Activated CD8-positive, alpha-beta T cell treated with anti-CD3 and anti-CD28 coated beads, Interleukin-2, amount 10 ng/mL, durations not matched to agents 7 days and 5 days (primary cell): Measurements from ENCODE around the gene SLCO3A1. TPM values are rescaled to one million over a fixed set of nuclear protein-coding genes. Genes with fewer than 3 reads are reported as not detected.

ENCODE experiments used
- ATAC-seq: fragments of 150-1000 bp; cut with Tn5 transposase; one replicate; pipeline ENCODE4 v1.10.0; 2021; ENCODE audit warnings: moderate library complexity
- CTCF ChIA-PET: fragments of 350-600 bp; sonication (Branson Sonifier 250); formaldehyde crosslinking; loops from one replicate; lab custom pipeline; 2021; ENCODE audit warnings: antibody characterized with exemption; lab: Charles Lee
- POLR2A ChIA-PET: fragments of 350-600 bp; sonication (Branson Sonifier 250); formaldehyde crosslinking; loops from one replicate; lab custom pipeline; 2021; ENCODE audit warnings: antibody characterized with exemption; lab: Charles Lee
- DNase-seq: peaks from one replicate; pipeline ENCODE4 v3.0.0-alpha.2; 2020
- H3K27ac Mint-ChIP-seq: one replicate; pipeline ENCODE4 v1.8.0; 2021; ENCODE audit warnings: mild to moderate bottlenecking, mixed read lengths
- H3K27me3 Mint-ChIP-seq: one replicate; pipeline ENCODE4 v1.8.0; 2021; ENCODE audit warnings: low read depth, mixed read lengths
- H3K36me3 Mint-ChIP-seq: one replicate; pipeline ENCODE4 v1.8.0; 2021; ENCODE audit warnings: low read depth, mixed read lengths
- H3K4me1 Mint-ChIP-seq: one replicate; pipeline ENCODE4 v1.8.0; 2021; ENCODE audit warnings: low read depth, mixed read lengths
- H3K4me3 Mint-ChIP-seq: one replicate; pipeline ENCODE4 v1.8.0; 2021; ENCODE audit warnings: mild to moderate bottlenecking, mixed read lengths
- H3K9me3 Mint-ChIP-seq: one replicate; pipeline ENCODE4 v1.8.0; 2022; ENCODE audit warnings: mixed read lengths; ENCODE audit not compliant: insufficient read depth
- total RNA-seq, 2 experiments: library from RNA; stranded (reverse); gene quantifications; one replicate each; pipeline ENCODE4 v1.2.3, GENCODE V29; 2021

The SLCO3A1 gene
- total RNA-seq, 2 experiments from 2014 or later = 29.3 to 32.7 TPM

DNA sequence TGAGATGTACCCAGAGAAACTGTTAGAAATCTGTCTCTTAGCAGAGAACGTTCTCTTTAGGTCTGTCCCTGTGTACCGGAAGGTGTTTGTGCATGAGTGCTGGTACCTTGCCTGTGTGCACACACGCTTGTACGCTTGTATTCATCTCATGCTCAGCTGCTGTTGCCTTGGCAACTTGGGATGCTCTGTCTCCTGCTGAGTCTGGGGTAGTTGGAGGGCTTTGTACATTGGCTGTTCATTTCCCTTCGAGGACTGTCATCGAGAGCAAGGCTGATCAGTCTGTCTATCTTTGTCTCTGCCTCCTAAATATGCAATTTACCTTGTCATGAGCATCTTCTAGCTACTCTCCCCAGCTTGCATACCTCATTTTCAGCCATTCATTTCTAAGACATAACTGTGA lies 147.2 kb downstream of the SLCO3A1 start:
- Mint-ChIP-seq H3K27me3 (no peaks in the 10 kb centered on the region), H3K27ac (no peak overlapping the region), H3K36me3 (no peaks in the 10 kb centered on the region), H3K4me3 (no peak overlapping the region), H3K4me1 (no peaks in the 10 kb centered on the region), H3K9me3 (no peaks in the 10 kb centered on the region)
- CTCF ChIA-PET = no interaction called here
- ATAC-seq (no peak), DNase-seq (no peak)
- POLR2A ChIA-PET = no interaction called here

DNA sequence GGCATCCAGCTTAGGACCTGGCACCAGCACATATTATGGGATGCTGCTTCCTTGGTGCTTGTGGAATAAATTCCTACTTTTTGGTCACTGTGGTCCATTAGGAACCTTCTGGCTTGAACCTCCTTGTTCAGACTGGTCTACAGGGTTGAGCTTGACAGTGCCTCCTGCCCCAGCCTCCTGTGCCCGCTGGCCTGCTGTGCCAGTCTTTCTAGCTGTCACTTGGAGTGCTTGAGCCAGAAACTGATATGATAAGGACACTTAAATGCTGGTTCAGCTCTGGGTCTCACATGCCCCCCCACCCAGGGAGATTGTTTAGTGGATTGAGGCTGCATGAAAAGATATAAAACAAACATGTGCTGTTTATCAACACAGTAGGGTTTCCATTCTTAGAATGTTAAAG lies 147.8 kb downstream of the SLCO3A1 start:
- DNase-seq = no peak
- Mint-ChIP-seq H3K36me3 (no peaks in the 10 kb centered on the region), H3K9me3 (no peaks in the 10 kb centered on the region), H3K4me3 (no peak overlapping the region), H3K27me3 (no peaks in the 10 kb centered on the region), H3K4me1 (no peaks in the 10 kb centered on the region), H3K27ac (no peak overlapping the region)
- ChIA-PET POLR2A (no interaction called here), CTCF (no interaction called here)
- no peak for ATAC-seq

- Mint-ChIP-seq H3K27ac (no peak overlapping the region), H3K4me3 (no peak overlapping the region), H3K27me3 (no peaks in the 10 kb centered on the region), H3K4me1 (no peaks in the 10 kb centered on the region), H3K36me3 (no peaks in the 10 kb centered on the region), H3K9me3 (no peaks in the 10 kb centered on the region)
- DNase-seq (no peak), ATAC-seq (no peak)
- ChIA-PET CTCF (no interaction called here), POLR2A (no interaction called here)
Observed at GRCh38 chr15:92002666-92003065, 149.2 kb downstream of the SLCO3A1 start.

DNA sequence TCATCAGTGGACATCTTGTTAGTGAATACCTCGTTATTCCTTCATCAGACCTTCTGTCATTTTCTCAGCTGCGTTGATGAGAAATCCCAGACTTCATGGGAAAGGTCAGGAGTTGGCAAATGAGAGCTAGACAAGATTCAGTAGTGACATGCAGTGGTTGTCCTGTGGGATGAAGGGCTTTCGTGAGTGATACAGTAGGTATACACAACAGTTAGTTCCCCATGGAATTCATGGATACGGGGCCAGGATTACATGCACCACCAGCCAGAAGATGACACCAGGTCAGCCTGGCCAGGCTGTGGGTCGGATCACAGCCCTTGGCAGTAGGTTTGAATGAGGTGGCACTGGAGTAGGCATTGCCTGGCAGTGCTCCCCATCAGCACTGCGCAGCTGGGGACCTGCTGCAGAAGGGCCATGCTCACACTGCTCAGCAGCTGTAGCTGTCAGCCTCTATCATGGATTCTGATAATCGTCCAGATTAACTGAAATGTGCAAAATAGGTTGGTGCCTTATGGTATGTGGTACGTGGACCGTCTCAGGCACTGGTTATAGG lies 150.1 kb downstream of the SLCO3A1 start:
- Mint-ChIP-seq H3K4me3 (no peak overlapping the region), H3K27me3 (no peaks in the 10 kb centered on the region), H3K27ac (no peak overlapping the region), H3K36me3 (no peaks in the 10 kb centered on the region), H3K4me1 (peaks cover 5% of the 10 kb centered on the region), H3K9me3 (no peaks in the 10 kb centered on the region)
- DNase-seq (no peak), ATAC-seq (no peak)
- ChIA-PET POLR2A (no interaction called here), CTCF (no interaction called here)

GRCh38 chr15:92005154-92005553 lies 151.6 kb downstream of the SLCO3A1 start:
- H3K9me3 Mint-ChIP-seq = no peaks in the 10 kb centered on the region
- peaks cover 18% of the 10 kb centered on the region for H3K4me1 Mint-ChIP-seq

GRCh38 chr15:92006186-92007028 lies 152.9 kb downstream of the SLCO3A1 start:
- no peak overlapping the region for H3K4me3 Mint-ChIP-seq
- no peaks in the 10 kb centered on the region for H3K9me3 Mint-ChIP-seq
- no peaks in the 10 kb centered on the region for H3K36me3 Mint-ChIP-seq
- no peak overlapping the region for H3K27ac Mint-ChIP-seq
- ATAC-seq (no peak), DNase-seq (no peak)
- peaks cover 19% of the 10 kb centered on the region for H3K4me1 Mint-ChIP-seq
- CTCF ChIA-PET = interaction anchor here (1.0 kb wide), 1 partner anchor 17 kb away, joined by 3 read pairs; no protein-coding TSS in a partner anchor
- POLR2A ChIA-PET = no interaction called here
- no peaks in the 10 kb centered on the region for H3K27me3 Mint-ChIP-seq

More at GRCh38 chr15:92005154-92005553, 151.6 kb downstream of the SLCO3A1 start:
- DNase-seq (no peak), ATAC-seq (no peak)
- Mint-ChIP-seq H3K27ac (no peak overlapping the region), H3K27me3 (no peaks in the 10 kb centered on the region), H3K36me3 (no peaks in the 10 kb centered on the region), H3K4me3 (no peak overlapping the region)
- POLR2A ChIA-PET = no interaction called here
- CTCF ChIA-PET = no interaction called here

GRCh38 chr15:92009162-92009561 lies 155.7 kb downstream of the SLCO3A1 start:
- no peak overlapping the region for H3K27ac Mint-ChIP-seq
- H3K9me3 Mint-ChIP-seq = no peaks in the 10 kb centered on the region
- no peaks in the 10 kb centered on the region for H3K27me3 Mint-ChIP-seq
- H3K4me3 Mint-ChIP-seq = no peak overlapping the region
- H3K36me3 Mint-ChIP-seq = no peaks in the 10 kb centered on the region
- no peak for DNase-seq
- no peak for ATAC-seq
- ChIA-PET POLR2A (no interaction called here), CTCF (interaction anchor here (1.5 kb wide), 1 partner anchor 70 kb away, joined by 4 read pairs; no protein-coding TSS in a partner anchor)
- peaks cover 29% of the 10 kb centered on the region for H3K4me1 Mint-ChIP-seq

DNA sequence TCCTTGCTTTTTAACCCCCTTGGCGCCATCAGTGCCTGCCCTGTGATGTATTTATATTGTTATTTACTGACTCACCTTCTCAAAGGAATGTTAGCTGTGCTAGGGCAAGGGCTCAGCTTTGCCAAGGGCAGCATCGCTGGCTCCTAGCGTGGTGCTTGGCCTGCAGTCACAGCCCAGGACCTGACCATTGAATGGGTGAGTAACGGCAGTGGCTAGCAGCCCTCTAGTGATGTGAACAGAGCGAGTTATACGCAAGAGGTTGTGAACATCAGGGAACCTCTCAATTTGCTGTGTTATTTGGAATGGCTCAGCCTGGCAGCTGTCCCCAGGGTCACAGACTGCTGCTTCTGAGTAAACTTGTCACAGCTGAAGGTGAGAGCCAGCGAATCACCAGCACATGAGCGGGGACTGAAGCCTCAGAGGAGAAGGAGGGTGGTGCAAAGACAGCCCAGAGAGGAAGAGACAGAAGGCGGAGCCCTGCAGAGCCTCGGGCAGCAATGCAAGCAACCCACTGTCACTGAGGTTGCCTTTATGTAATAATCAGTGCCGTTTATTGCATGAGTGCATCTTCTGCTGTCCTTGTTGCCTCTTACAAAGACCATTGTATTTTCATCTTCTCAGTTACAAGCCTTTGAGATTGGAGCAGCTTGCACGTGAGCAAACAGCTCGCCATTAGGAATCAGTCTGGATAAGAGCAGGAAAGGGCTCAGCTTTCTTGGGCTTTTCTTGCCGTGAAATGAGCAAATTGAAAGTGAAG lies 158.3 kb downstream of the SLCO3A1 start:
- no peak for DNase-seq
- no peaks in the 10 kb centered on the region for H3K27me3 Mint-ChIP-seq

GRCh38 chr15:92012368-92012629 lies 158.8 kb downstream of the SLCO3A1 start:
- ChIA-PET POLR2A (no interaction called here), CTCF (no interaction called here)
- no peaks in the 10 kb centered on the region for H3K36me3 Mint-ChIP-seq
- no peak overlapping the region for H3K4me3 Mint-ChIP-seq
- DNase-seq (no peak), ATAC-seq (no peak)
- no peak overlapping the region for H3K27ac Mint-ChIP-seq
- no peaks in the 10 kb centered on the region for H3K9me3 Mint-ChIP-seq
- peaks cover 29% of the 10 kb centered on the region for H3K4me1 Mint-ChIP-seq
- no peaks in the 10 kb centered on the region for H3K27me3 Mint-ChIP-seq

More for the DNA sequence above, 158.3 kb downstream of the SLCO3A1 start:
- ATAC-seq = no peak
- Mint-ChIP-seq H3K27ac (no peak overlapping the region), H3K9me3 (no peaks in the 10 kb centered on the region), H3K4me1 (peaks cover 29% of the 10 kb centered on the region), H3K36me3 (no peaks in the 10 kb centered on the region), H3K4me3 (no peak overlapping the region)
- POLR2A ChIA-PET = no interaction called here
- CTCF ChIA-PET = no interaction called here

GRCh38 chr15:92012881-92013280 lies 159.4 kb downstream of the SLCO3A1 start:
- Mint-ChIP-seq H3K36me3 (no peaks in the 10 kb centered on the region), H3K27me3 (no peaks in the 10 kb centered on the region), H3K4me3 (no peak overlapping the region), H3K4me1 (peaks cover 29% of the 10 kb centered on the region), H3K9me3 (no peaks in the 10 kb centered on the region), H3K27ac (no peak overlapping the region)
- CTCF ChIA-PET = no interaction called here
- ATAC-seq (no peak), DNase-seq (no peak)
- POLR2A ChIA-PET = no interaction called here

DNA sequence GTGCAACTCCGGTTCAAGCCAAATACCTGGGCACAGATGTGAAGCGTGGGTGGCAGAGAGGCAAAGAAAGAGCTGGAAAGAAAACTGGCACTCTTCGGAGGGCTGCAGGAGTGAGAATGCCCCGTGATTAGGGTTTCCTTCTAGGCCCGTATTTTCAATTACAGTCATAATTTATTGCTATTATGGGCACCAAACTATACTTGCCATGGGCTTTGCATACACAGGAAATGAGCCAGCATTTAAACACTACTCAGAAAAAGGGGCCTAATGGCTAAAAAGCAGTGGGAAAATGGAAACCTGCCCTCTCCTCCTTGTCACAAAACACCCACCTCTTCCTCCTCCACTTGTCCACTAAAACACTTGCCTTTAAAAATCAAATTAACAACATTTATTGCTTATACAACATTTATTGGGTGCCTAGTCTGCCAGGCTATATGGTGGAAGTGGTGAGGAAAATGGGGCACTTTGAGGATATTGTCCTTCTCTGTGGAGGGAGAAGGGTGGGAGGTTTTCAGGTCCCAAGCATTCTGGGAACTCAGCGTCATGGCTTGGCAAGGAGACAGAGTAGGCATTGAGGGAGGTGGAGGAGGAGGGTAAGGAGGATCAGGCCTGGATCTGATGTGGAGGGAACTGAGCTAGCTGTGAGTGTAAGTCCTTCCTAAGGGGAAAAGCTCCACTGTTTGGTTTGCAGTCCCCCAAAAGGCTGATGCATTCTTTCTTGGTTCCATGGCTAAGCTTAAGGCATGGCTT lies 160.9 kb downstream of the SLCO3A1 start:
- Mint-ChIP-seq H3K9me3 (no peaks in the 10 kb centered on the region), H3K4me3 (no peak overlapping the region), H3K27me3 (no peaks in the 10 kb centered on the region), H3K36me3 (no peaks in the 10 kb centered on the region), H3K4me1 (peaks cover 15% of the 10 kb centered on the region), H3K27ac (no peak overlapping the region)
- ChIA-PET POLR2A (no interaction called here), CTCF (no interaction called here)
- ATAC-seq (no peak), DNase-seq (no peak)
